Caco-2 (cell line): Measurements from ENCODE around the gene PLXNB2. TPM values are rescaled to one million over a fixed set of nuclear protein-coding genes. Genes with fewer than 3 reads are reported as not detected.

Source experiments
- BruUV-seq: library from RNA; stranded (reverse); fragments of 400-500 nt; replicated peaks from 2 replicates; lab custom pipeline; 2021; lab: Mats Ljungman, UMichigan
- CTCF ChIA-PET: fragments of 300-600 bp; sonication (Branson Sonifier 250); formaldehyde crosslinking; loops from one replicate; lab custom pipeline; 2022; ENCODE audit warnings: antibody characterized with exemption; lab: Charles Lee
- POLR2A ChIA-PET: fragments of 300-600 bp; sonication (Branson Sonifier 250); formaldehyde crosslinking; loops from one replicate; lab custom pipeline; 2022; ENCODE audit warnings: antibody characterized with exemption; lab: Charles Lee
- DNase-seq, 2 experiments: peaks; one replicate each; pipeline versions ENCODE4 v3.0.0 to v3.0.0-alpha.2; 2020 to 2022
- H3K27me3 ChIP-seq: replicated peaks from 2 replicates; pipeline ENCODE4 v1.6.0; 2011; ENCODE audit warnings: low read length; ENCODE audit not compliant: control insufficient read depth, insufficient read depth
- H3K36me3 ChIP-seq: 2 replicates; pipeline ENCODE4 v1.5.1; 2011; ENCODE audit warnings: low read length; ENCODE audit not compliant: control insufficient read depth, insufficient read depth
- H3K4me1 ChIP-seq: fragments of 250-450 bp; sonication (Bioruptor Pico); 2 replicates; pipeline ENCODE4 v1.5.1; 2020; ENCODE audit warnings: mild to moderate bottlenecking
- H3K4me3 ChIP-seq: 2 replicates; pipeline ENCODE4 v1.5.1; 2011; ENCODE audit warnings: low read depth, mild to moderate bottlenecking, control low read depth, low read length
- H3K9me3 ChIP-seq: fragments of 250-450 bp; sonication (Bioruptor Pico); 2 replicates; pipeline ENCODE4 v1.5.1; 2020; ENCODE audit warnings: mild to moderate bottlenecking, moderate library complexity
- H3K27ac Mint-ChIP-seq: one replicate; pipeline ENCODE4 v1.8.0; 2022; ENCODE audit warnings: mixed read lengths; ENCODE audit not compliant: unreplicated experiment
- H3K27me3 Mint-ChIP-seq: one replicate; pipeline ENCODE4 v1.8.0; 2022; ENCODE audit warnings: mixed read lengths; ENCODE audit not compliant: insufficient read depth, unreplicated experiment
- H3K36me3 Mint-ChIP-seq: one replicate; pipeline ENCODE4 v1.8.0; 2022; ENCODE audit warnings: mild to moderate bottlenecking, mixed read lengths; ENCODE audit not compliant: insufficient read depth, unreplicated experiment
- H3K4me1 Mint-ChIP-seq: one replicate; pipeline ENCODE4 v1.8.0; 2022; ENCODE audit warnings: low read depth, mixed read lengths; ENCODE audit not compliant: unreplicated experiment
- H3K4me3 Mint-ChIP-seq: one replicate; pipeline ENCODE4 v1.8.0; 2022; ENCODE audit warnings: mild to moderate bottlenecking, moderate library complexity, mixed read lengths; ENCODE audit not compliant: unreplicated experiment
- H3K9me3 Mint-ChIP-seq: one replicate; pipeline ENCODE4 v1.8.0; 2022; ENCODE audit warnings: mixed read lengths; ENCODE audit not compliant: unreplicated experiment
- CTCF ChIP-seq, 2 experiments: fragments of 200-600 bp in 1 of 2; IDR thresholded peaks; 1 replicate in 1 of 2; 2 replicates in 1 of 2; pipeline versions ENCODE4 v1.5.1 to v1.8.0; 2011 to 2022; ENCODE audit warnings: antibody characterized with exemption in 1 of 2, control low read depth in 1 of 2, inconsistent platforms in 1 of 2, low read depth in 1 of 2, low read length in 1 of 2, mild to moderate bottlenecking in 1 of 2, moderate library complexity in 1 of 2; ENCODE audit not compliant: insufficient read depth in 1 of 2, severe bottlenecking in 1 of 2, unreplicated experiment in 1 of 2
- intact Hi-C: fragments of 100-400 bp; cut with micrococcal nuclease; formaldehyde crosslinking; loops from one replicate; pipeline ENCODE4 v1.10.0; 2022; ENCODE audit not compliant: unreplicated experiment
- total RNA-seq: library from RNA; stranded (reverse); gene quantifications from 2 replicates; pipeline ENCODE4 v1.2.3, GENCODE V29; 2022

PLXNB2 gene
- total RNA-seq, 1 experiment from 2014 or later, result 260 TPM

GRCh38 chr22:50343541-50343935, 36.1 kb upstream of the PLXNB2 start:
- BruUV-seq, result no TSS peak
- Histone ChIP-seq H3K4me1 (no peaks in the 10 kb centered on the region), H3K36me3 (no peaks in the 10 kb centered on the region), H3K27me3 (no peaks in the 10 kb centered on the region), H3K9me3 (no peaks in the 10 kb centered on the region), H3K4me3 (peak overlapping the region; percentile 61)
- Mint-ChIP-seq H3K36me3 (no peaks in the 10 kb centered on the region), H3K4me1 (peaks cover 6% of the 10 kb centered on the region), H3K27me3 (no peaks in the 10 kb centered on the region), H3K4me3 (peak overlapping the region; percentile 64), H3K9me3 (no peaks in the 10 kb centered on the region), H3K27ac (no peak overlapping the region)
- ChIA-PET CTCF (no interaction called here), POLR2A (no interaction called here)
- no peak for TF ChIP-seq CTCF (IDR thresholded peaks at IDR 0.05; ENCODE audit: insufficient read depth in 1 of 2, low read depth in 1 of 2, low read length in 1 of 2, severe bottlenecking in 1 of 2, unreplicated experiment in 1 of 2)
- no peak for DNase-seq
- intact Hi-C loops, result loop anchor here (5.0 kb wide), 1 partner anchor 71 kb away; the partner anchor contains the start of gene MAPK11

- no peaks in the 10 kb centered on the region for H3K27me3 Mint-ChIP-seq
- peaks cover 6% of the 10 kb centered on the region for H3K4me1 Mint-ChIP-seq
- H3K36me3 ChIP-seq, result no peaks in the 10 kb centered on the region
- peak; percentile 78 to 91 for DNase-seq
- CTCF ChIA-PET, result interaction anchor here (0.6 to 1.4 kb wide), 8 partner anchors 12 to 115 kb away, joined by 3 to 8 read pairs (median 4); partner anchors contain the start of gene TUBGCP6
- peak within 1 kb of the TSS; percentile 61 for H3K4me3 ChIP-seq
- TSS peak; percentile 90 for BruUV-seq
- POLR2A ChIA-PET, result no interaction called here
- H3K4me1 ChIP-seq, result no peaks in the 10 kb centered on the region
- no peaks in the 10 kb centered on the region for H3K27me3 ChIP-seq
- no peaks in the 10 kb centered on the region for H3K9me3 ChIP-seq
- H3K36me3 Mint-ChIP-seq, result no peaks in the 10 kb centered on the region
- no peaks in the 10 kb centered on the region for H3K9me3 Mint-ChIP-seq
- TF ChIP-seq CTCF (IDR thresholded peaks at IDR 0.05; ENCODE audit: insufficient read depth in 1 of 2, low read depth in 1 of 2, low read length in 1 of 2, severe bottlenecking in 1 of 2, unreplicated experiment in 1 of 2), result no peak
- intact Hi-C loops, result loop anchor here (1.0 to 5.0 kb wide), 2 partner anchors 71 to 102 kb away; partner anchors contain the start of gene MAPK11
- H3K27ac Mint-ChIP-seq, result no peak within 1 kb of the TSS
- H3K4me3 Mint-ChIP-seq, result peak within 1 kb of the TSS; percentile 64
Measured at GRCh38 chr22:50342651-50343540, 35.5 kb upstream of the PLXNB2 start, which contains the start of gene PPP6R2. TSS of gene PPP6R2 (plus strand) at chr22:50343327. CDS start at chr22:50393909, 50,582 bp downstream.

DNA sequence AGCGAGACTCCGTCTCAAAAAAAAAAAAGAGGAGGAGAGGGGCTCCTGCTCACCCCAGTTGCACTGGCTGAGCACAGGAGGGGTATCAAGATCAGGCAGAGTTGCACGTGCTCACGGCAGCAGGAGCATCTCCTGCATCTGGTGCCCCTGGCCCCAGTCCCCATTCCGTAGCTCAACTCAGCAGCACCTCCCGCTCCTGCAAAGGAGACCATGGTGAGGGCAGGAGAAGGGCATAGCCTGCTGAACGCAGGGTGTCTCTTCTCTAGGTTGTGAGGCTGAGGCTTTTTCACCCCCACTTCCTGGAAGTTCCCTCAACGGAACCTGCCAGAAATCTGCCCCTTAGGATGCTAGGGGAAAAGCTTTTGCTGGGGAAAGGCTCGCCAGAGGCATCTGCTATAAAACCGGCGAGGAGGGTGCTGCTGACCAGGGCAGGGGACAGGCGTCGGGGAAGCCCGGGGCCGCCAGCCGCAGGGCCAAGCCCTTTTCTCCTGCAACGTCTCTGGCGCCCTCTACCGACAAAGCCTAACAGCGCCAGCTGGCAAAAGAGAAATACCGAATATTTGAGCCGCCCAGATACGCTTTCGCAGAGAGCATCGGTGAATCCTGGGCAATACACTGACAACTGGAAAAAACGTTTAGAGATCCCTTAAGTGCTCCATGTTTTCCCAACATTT, 34.7 kb upstream of the PLXNB2 start:
- H3K27me3 Mint-ChIP-seq, result no peaks in the 10 kb centered on the region
- ChIA-PET POLR2A (interaction anchor here (0.6 kb wide), 1 partner anchor 48 kb away, joined by 3 read pairs; no protein-coding TSS in a partner anchor), CTCF (interaction anchor here (0.6 to 1.4 kb wide), 11 partner anchors 11 to 184 kb away, joined by 3 to 8 read pairs (median 4); partner anchors contain the start of genes HDAC10 and TUBGCP6)
- peak overlapping the region; percentile 64 for H3K4me3 Mint-ChIP-seq
- no peak overlapping the region for H3K27ac Mint-ChIP-seq
- intact Hi-C loops, result loop anchor here (1.0 to 5.0 kb wide), 2 partner anchors 70 to 101 kb away; partner anchors contain the start of gene MAPK11
- DNase-seq, result peak; percentile 89 to 92
- Histone ChIP-seq H3K4me1 (no peaks in the 10 kb centered on the region), H3K9me3 (no peaks in the 10 kb centered on the region), H3K4me3 (peak overlapping the region; percentile 61), H3K36me3 (no peaks in the 10 kb centered on the region), H3K27me3 (no peaks in the 10 kb centered on the region)
- no peaks in the 10 kb centered on the region for H3K9me3 Mint-ChIP-seq
- peaks cover 6% of the 10 kb centered on the region for H3K4me1 Mint-ChIP-seq
- TF ChIP-seq CTCF (IDR thresholded peaks at IDR 0.05; ENCODE audit: insufficient read depth in 1 of 2, low read depth in 1 of 2, low read length in 1 of 2, severe bottlenecking in 1 of 2, unreplicated experiment in 1 of 2), result peak; percentile 90 to 94
- BruUV-seq, result no TSS peak
- no peaks in the 10 kb centered on the region for H3K36me3 Mint-ChIP-seq
